HEK293 (cell line): ENCODE measurements around the gene CRNKL1.

Experiments used
- CTCF ChIA-PET: fragments of 350-600 bp; formaldehyde crosslinking; extraction: SDS; loops from one replicate; lab custom pipeline; 2021; ENCODE audit warnings: antibody characterized with exemption; lab: Yijun Ruan, JAX
- POLR2A ChIA-PET: fragments of 300-600 bp; formaldehyde crosslinking; extraction: SDS; loops from one replicate; lab custom pipeline; 2020; ENCODE audit warnings: antibody characterized with exemption, inconsistent platforms; lab: Yijun Ruan, JAX
- H3K27ac ChIP-seq: fragments of 200-500 bp; sonication (Bioruptor generic); 2 replicates; pipeline ENCODE4 v1.5.1; 2014; ENCODE audit warnings: low read depth, low read length, control low read depth, inconsistent platforms; ENCODE audit errors: extremely low read depth
- H3K36me3 ChIP-seq, 2 experiments: fragments of 200-500 bp in 1 of 2; sonication (Bioruptor generic) in 1 of 2; 1 replicate in 1 of 2; 2 replicates in 1 of 2; pipeline ENCODE4 v1.5.1; 2014 to 2017; ENCODE audit warnings: inconsistent platforms in 2 of 2, low read length in 2 of 2; ENCODE audit not compliant: control insufficient read depth in 2 of 2, insufficient read depth in 1 of 2
- H3K4me1 ChIP-seq: fragments of 200-500 bp; sonication (Bioruptor generic); 2 replicates; pipeline ENCODE4 v1.5.1; 2014; ENCODE audit warnings: mild to moderate bottlenecking, low read length, inconsistent platforms; ENCODE audit not compliant: control insufficient read depth, insufficient read depth
- H3K4me3 ChIP-seq: 2 replicates; pipeline ENCODE4 v1.5.1; 2011; ENCODE audit warnings: low read depth, mild to moderate bottlenecking, control low read depth, low read length, moderate library complexity
- H3K9me3 ChIP-seq: fragments of 200-500 bp; sonication (Bioruptor generic); 2 replicates; pipeline ENCODE4 v1.5.1; 2014; ENCODE audit warnings: low read depth, low read length, inconsistent platforms; ENCODE audit not compliant: control insufficient read depth, insufficient read depth
- BCL11A ChIP-seq: fragments of 450-650 bp; formaldehyde crosslinking; IDR thresholded peaks from 2 replicates; pipeline ENCODE4 v1.5.1; 2016; ENCODE audit warnings: low read depth, missing biosample characterization, missing genetic modification characterization
- OVOL3 ChIP-seq: fragments of 450-650 bp; formaldehyde crosslinking; IDR thresholded peaks from 2 replicates; pipeline ENCODE4 v1.5.1; 2016; ENCODE audit warnings: missing biosample characterization, missing genetic modification characterization
- REST ChIP-seq: fragments of 450-650 bp; formaldehyde crosslinking; IDR thresholded peaks from 2 replicates; pipeline ENCODE4 v1.5.1; 2016; ENCODE audit warnings: missing biosample characterization, missing genetic modification characterization
- SP2 ChIP-seq: fragments of 450-650 bp; formaldehyde crosslinking; IDR thresholded peaks from 2 replicates; pipeline ENCODE4 v1.5.1; 2016; ENCODE audit warnings: missing biosample characterization, missing genetic modification characterization
- TSHZ1 ChIP-seq: fragments of 450-650 bp; formaldehyde crosslinking; IDR thresholded peaks from 2 replicates; pipeline ENCODE4 v1.5.1; 2016; ENCODE audit warnings: missing biosample characterization, missing genetic modification characterization, borderline replicate concordance
- ZBTB20 ChIP-seq: fragments of 450-650 bp; formaldehyde crosslinking; IDR thresholded peaks from 2 replicates; pipeline ENCODE4 v1.5.1; 2016; ENCODE audit warnings: missing biosample characterization, missing genetic modification characterization
- ZBTB21 ChIP-seq: fragments of 450-650 bp; formaldehyde crosslinking; IDR thresholded peaks from 2 replicates; pipeline ENCODE4 v1.5.1; 2017; ENCODE audit warnings: missing biosample characterization, missing genetic modification characterization
- ZBTB6 ChIP-seq: fragments of 450-650 bp; formaldehyde crosslinking; IDR thresholded peaks from 2 replicates; pipeline ENCODE4 v1.5.1; 2017; ENCODE audit warnings: missing biosample characterization, missing genetic modification characterization
- ZIC2 ChIP-seq: fragments of 450-650 bp; formaldehyde crosslinking; IDR thresholded peaks from 2 replicates; pipeline ENCODE4 v1.5.1; 2016; ENCODE audit warnings: missing biosample characterization, missing genetic modification characterization
- ZNF157 ChIP-seq: fragments of 450-650 bp; formaldehyde crosslinking; IDR thresholded peaks from 2 replicates; pipeline ENCODE4 v1.5.1; 2016; ENCODE audit warnings: missing biosample characterization, missing genetic modification characterization
- ZNF211 ChIP-seq: fragments of 450-650 bp; formaldehyde crosslinking; IDR thresholded peaks from 2 replicates; pipeline ENCODE4 v1.5.1; 2016; ENCODE audit warnings: low read depth, missing biosample characterization, missing genetic modification characterization
- ZNF223 ChIP-seq: fragments of 450-650 bp; formaldehyde crosslinking; IDR thresholded peaks from 2 replicates; pipeline ENCODE4 v1.5.1; 2016; ENCODE audit warnings: missing biosample characterization, missing genetic modification characterization
- ZNF23 ChIP-seq: fragments of 450-650 bp; formaldehyde crosslinking; IDR thresholded peaks from 2 replicates; pipeline ENCODE4 v1.5.1; 2016; ENCODE audit warnings: missing biosample characterization, missing genetic modification characterization, borderline replicate concordance
- ZNF280D ChIP-seq: fragments of 450-650 bp; formaldehyde crosslinking; IDR thresholded peaks from 2 replicates; pipeline ENCODE4 v1.5.1; 2016; ENCODE audit warnings: missing biosample characterization, missing genetic modification characterization
- ZNF292 ChIP-seq: fragments of 450-650 bp; formaldehyde crosslinking; IDR thresholded peaks from 2 replicates; pipeline ENCODE4 v1.5.1; 2016; ENCODE audit warnings: low read depth, missing biosample characterization, missing genetic modification characterization, borderline replicate concordance
- ZNF311 ChIP-seq: fragments of 450-650 bp; formaldehyde crosslinking; IDR thresholded peaks from 2 replicates; pipeline ENCODE4 v1.5.1; 2017; ENCODE audit warnings: missing biosample characterization, missing genetic modification characterization, borderline replicate concordance
- ZNF354C ChIP-seq: fragments of 450-650 bp; formaldehyde crosslinking; IDR thresholded peaks from 2 replicates; pipeline ENCODE4 v1.5.1; 2016; ENCODE audit warnings: missing biosample characterization, missing genetic modification characterization, low read depth, borderline replicate concordance
- ZSCAN5A ChIP-seq: fragments of 450-650 bp; formaldehyde crosslinking; IDR thresholded peaks from 2 replicates; pipeline ENCODE4 v1.5.1; 2016; ENCODE audit warnings: missing biosample characterization, missing genetic modification characterization

Gene CRNKL1

GRCh38 chr20:20076297-20077065 is 24.2 kb upstream of the CRNKL1 start:
- CTCF ChIA-PET, result interaction anchor here (0.6 to 1.4 kb wide), 4 partner anchors 7 to 761 kb away, joined by 3 to 5 read pairs (median 4); no protein-coding TSS in a partner anchor
- POLR2A ChIA-PET, result no interaction called here
- Histone ChIP-seq H3K36me3 (no peaks in the 10 kb centered on the region), H3K4me3 (no peak overlapping the region), H3K9me3 (no peaks in the 10 kb centered on the region), H3K27ac (no peak overlapping the region), H3K4me1 (no peaks in the 10 kb centered on the region)
- TF ChIP-seq ZBTB6, result no peak
- peak; percentile 97 for TF ChIP-seq ZIC2 (tag by site-specific recombination)
- TF ChIP-seq OVOL3 (tag by site-specific recombination), result no peak

GRCh38 chr20:20075032-20075431 is 22.8 kb upstream of the CRNKL1 start:
- H3K9me3 ChIP-seq, result no peaks in the 10 kb centered on the region
- no peaks in the 10 kb centered on the region for H3K36me3 ChIP-seq
- no peaks in the 10 kb centered on the region for H3K4me1 ChIP-seq
- no peak overlapping the region for H3K27ac ChIP-seq
- ChIA-PET CTCF (interaction anchor here (0.7 to 1.4 kb wide), 2 partner anchors 9 to 72 kb away, joined by 3 to 5 read pairs; no protein-coding TSS in a partner anchor), POLR2A (no interaction called here)
- no peak overlapping the region for H3K4me3 ChIP-seq
- TF ChIP-seq ZNF223 (tag by site-specific recombination) (no peak), REST (tag by site-specific recombination) (no peak), SP2 (tag by site-specific recombination) (no peak), ZNF311 (tag by site-specific recombination) (no peak), ZNF211 (tag by site-specific recombination) (no peak), ZSCAN5A (tag by site-specific recombination) (no peak), BCL11A (tag by site-specific recombination) (no peak), ZBTB21 (tag by site-specific recombination) (no peak), ZNF354C (tag by site-specific recombination) (no peak), ZNF157 (tag by site-specific recombination) (no peak), ZNF23 (tag by site-specific recombination) (no peak), ZBTB20 (tag by site-specific recombination) (no peak), ZNF280D (no peak), ZNF292 (tag by site-specific recombination) (no peak), TSHZ1 (tag by site-specific recombination) (no peak)
